HG03025 (cell line): ENCODE measurements around the gene LRP1B.
"Not testable (repeated sequence)": the region's sequence is repeated elsewhere in the genome, so short reads cannot be mapped to it uniquely, and the experiment has no call there.

ENCODE experiments used
- ATAC-seq: cut with Tn5 transposase; IDR thresholded peaks from one replicate; pipeline ENCODE4 v1.9.1; 2021; ENCODE audit warnings: mild to moderate bottlenecking, moderate library complexity; ENCODE audit not compliant: unreplicated experiment, low FRiP score

The LRP1B gene

DNA sequence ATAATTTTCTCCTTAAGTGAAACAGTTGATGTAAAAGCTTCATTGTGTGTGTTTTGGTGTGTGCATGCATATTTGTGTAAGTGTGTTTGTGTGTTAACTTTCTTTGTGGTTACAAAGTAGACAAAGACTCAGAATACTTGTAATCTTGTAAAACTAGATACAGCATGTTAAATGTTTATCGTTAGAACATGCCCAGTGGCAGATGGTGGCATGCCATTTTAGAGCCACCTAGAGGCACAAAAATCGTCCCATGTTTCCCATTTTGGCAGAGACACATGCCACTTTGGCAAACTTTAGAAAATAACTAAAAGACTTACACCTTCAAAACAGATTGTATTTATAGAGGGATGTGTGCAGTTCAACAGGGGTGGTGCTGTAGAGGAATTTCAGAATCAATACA lies 224.1 kb downstream of the LRP1B start:
- no peak for ATAC-seq

DNA sequence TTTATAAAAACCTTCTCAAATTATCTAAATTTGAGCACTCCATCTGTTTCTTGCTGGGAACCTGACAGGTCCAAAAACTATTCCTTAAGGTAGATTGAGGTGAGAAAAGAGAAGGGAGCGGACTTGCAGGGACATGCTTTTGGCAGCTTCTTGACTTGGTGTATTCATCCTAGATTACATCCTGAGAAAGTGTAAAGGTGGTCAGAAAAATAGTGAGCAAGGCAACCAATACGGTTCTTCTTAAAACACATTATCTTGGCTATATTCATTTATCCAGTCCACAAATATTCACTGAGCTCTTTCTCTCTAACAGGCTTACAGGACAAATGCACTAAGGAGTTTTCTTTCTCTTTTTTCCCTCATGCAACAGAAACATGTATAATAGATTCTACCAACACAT lies 230.0 kb downstream of the LRP1B start:
- ATAC-seq, result no peak

- no peak for ATAC-seq
These were observed 231.1 kb downstream of the LRP1B start for GRCh38 chr2:141899740-141900139.

DNA sequence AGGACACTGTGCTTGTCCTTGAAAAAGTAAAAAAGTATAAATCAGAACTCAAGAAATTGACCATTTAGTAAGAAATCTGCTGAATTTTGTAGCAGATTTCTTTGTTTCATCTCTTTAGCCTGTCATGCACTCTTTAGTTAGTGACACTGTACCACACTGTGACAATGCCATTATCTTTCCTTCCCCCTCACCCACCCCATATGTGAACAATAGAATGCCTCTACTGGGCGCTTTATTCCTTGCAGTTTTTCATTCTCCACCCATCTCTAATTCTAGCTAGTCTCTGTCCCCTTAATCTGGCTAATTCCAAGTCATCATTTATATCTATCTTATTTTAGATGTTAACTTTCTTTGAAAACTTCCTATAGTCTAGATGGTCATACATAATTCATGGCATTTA lies 241.0 kb downstream of the LRP1B start:
- no peak for ATAC-seq

DNA sequence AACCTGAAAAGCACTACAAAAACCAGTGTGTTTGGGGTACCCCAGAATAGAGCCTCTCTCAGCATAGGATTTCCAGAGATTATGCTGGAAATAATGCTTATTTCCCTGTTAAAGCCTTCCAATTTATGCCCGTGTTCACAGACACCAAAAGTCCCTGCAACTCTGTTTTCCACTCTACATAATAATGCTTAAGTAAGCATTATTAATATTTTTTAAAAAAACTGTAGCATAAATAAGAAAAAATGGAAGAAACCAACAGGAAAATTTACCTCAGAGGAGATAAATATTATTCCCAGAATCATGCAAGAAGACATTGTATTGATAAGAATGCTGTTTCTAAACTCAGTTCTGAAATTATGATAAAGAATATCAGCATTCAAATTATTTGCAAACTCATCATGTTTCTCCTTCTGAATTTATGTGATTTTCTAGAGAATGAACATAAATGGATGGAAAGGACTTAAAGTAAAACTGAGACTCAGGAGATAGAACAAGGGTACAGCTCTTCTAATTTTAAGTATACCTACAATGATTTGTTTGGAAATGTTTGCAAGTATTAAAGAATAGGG lies 241.7 kb downstream of the LRP1B start:
- ATAC-seq, result no peak

GRCh38 chr2:141887363-141887762 lies 243.5 kb downstream of the LRP1B start:
- no peak for ATAC-seq

GRCh38 chr2:141878016-141878415 lies 252.8 kb downstream of the LRP1B start:
- no peak for ATAC-seq

GRCh38 chr2:141871913-141872634 lies 258.7 kb downstream of the LRP1B start:
- no peak for ATAC-seq

DNA sequence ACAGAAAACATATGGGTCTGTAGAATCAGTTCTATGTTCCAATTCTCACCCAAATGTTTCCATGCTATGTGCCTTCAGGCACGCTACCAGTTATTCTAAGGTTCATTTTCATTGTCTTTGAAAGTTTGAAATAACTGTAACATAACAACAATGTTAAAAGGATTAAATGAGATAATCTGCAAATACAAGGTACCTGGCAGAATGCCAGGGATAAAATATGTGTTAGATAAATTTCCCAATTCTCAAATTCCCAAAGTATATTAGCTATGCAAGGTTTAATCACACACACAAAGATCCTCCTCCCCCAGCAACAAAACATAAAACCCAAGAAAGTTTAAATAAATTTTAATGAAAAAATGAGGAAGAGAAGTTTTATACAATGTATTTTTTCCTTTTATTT lies 261.2 kb downstream of the LRP1B start:
- no peak for ATAC-seq

- ATAC-seq, result no peak
These were observed 266.9 kb downstream of the LRP1B start for GRCh38 chr2:141863964-141864363.

DNA sequence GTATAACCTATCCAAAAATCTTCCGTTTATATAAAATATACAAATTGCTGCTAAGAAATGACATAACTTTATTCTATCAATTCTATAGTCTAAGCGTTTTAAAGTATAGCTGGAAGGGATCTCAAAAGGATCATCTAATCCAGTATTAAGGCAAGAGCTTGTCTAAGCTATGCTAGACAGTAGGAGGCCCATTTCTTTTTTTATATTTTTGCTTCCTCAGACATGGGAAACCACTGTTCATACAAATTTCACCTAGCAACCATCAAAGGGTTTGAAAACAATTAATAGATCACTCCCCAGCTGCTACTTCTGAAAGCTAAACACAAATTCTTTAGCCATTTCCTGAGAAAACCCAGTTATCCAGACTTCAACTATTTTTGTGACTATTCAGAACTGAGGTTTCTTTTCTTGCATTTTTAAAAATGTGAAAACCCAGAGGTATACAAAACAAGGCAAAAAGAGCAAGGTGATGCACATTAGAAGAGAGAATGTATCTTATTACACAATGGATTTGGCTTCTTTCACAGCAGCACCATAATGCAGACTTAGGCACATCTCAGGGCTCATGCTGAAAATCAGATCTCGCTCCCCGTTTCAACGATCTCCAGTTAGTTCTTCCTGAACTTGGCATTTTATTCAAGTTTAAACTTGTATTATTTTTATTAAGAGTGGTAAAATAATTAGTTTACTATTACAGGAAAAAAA lies 274.4 kb downstream of the LRP1B start:
- ATAC-seq, result no peak

DNA sequence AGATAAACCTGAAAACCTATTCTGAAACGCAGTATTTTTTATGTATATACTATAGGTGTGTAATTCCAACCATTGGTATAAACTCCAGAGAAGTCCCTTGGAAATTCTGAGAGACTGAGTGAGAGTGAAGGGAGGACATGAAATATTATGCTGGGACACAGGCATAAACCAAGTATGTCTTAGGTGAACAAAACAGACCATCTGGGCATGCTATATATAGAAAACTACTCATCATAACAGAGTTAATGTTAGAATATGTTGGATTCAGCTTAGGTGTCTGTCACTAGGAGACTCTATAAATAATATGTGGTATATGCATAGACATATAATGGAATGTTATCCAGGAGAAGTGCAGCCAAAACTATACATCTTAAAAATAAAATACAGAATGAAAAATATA lies 282.6 kb downstream of the LRP1B start:
- no peak for ATAC-seq

GRCh38 chr2:141844231-141844630 lies 286.6 kb downstream of the LRP1B start:
- ATAC-seq, result no peak

GRCh38 chr2:141835103-141835502 lies 295.7 kb downstream of the LRP1B start:
- no peak for ATAC-seq

- no peak for ATAC-seq
These were observed 302.1 kb downstream of the LRP1B start for GRCh38 chr2:141828761-141829160.

GRCh38 chr2:141824790-141825189 lies 306.0 kb downstream of the LRP1B start:
- ATAC-seq, result no peak

DNA sequence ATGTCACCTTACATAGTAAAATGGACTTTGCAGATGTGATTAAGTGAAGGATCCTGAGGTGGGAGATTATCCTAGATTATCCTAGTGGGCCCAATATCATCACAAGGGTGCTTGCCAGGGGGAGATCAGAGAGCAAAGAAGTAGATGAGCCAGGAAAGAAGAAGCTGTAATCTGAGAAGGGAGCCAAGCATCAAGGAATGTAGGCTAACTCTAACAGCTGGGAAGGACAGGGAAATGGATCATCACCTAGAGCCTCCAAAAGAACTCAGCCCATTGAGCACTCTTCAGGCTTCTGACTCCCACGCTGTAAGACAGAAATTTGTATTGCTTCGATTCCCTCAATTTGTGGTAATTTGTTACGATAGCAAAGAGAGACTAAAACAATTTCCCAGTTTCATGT lies 309.9 kb downstream of the LRP1B start:
- ATAC-seq, result no peak

DNA sequence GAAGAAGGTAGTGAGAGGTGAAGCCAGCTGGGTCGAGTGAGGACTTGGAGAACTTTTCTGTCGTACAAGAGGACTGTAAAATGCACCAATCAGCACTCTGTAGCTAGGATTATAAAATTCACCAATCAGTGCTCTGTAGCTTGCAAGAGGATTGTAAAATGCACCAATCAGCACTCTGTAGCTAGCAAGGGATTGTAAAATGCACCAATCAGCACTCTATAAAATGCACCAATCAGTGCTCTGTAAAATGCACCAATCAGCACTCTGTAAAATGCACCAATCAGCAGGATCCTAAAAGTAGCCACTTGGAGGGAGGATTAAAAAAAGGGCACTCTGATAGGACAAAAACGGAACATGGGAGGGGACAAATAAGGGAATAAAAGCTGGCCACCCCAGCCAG lies 315.5 kb downstream of the LRP1B start:
- not testable (repeated sequence) for ATAC-seq

DNA sequence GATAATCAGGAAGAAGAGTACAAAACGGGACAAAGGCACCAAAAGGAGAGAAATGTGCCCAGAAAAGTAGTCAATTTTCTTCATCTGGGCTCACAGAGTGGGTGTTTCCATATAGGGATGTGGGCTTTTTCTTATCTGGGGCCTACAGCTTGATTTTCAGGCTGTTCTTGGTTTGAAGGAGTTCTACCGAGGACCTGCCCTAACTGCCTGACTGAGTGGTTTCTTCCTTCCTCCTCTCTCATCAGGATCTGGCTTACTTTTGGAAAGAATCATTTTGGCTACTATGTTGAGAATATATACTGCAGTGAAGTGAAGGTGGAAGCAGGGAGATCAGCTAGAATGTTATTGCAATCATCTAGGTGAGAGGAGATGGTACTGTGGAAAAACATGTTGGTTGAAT lies 316.7 kb downstream of the LRP1B start:
- ATAC-seq, result no peak

GRCh38 chr2:141810148-141810547 lies 320.7 kb downstream of the LRP1B start:
- no peak for ATAC-seq

GRCh38 chr2:141806090-141806489 lies 324.7 kb downstream of the LRP1B start:
- no peak for ATAC-seq

- no peak for ATAC-seq
These were observed 325.5 kb downstream of the LRP1B start for GRCh38 chr2:141805302-141805701.
